ENCODE measurements around the gene SLC1A4. TPM values are rescaled to one million over a fixed set of nuclear protein-coding genes. Genes with fewer than 3 reads are reported as not detected.

Gene SLC1A4
- total RNA-seq, 1 donor from 2014 or later, result 139 TPM

DNA sequence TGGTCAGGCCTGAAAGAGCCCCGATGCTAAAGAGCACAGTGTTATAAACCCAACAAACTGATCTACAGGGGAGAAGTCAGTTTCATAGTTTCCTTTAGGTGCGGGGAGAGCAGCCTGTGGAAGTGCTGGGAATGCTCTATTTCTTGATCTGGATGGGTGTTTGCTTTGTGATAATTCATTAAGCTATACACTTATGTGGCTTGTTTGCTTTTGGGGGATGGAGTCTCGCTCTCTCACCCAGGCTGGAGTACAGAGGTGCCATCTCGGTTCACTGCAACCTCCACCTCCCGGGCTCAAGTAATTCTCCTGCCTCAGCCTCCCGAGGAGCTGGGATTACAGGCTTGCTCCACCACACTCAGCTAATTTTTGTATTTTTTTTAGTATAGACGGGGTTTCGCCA, 37.0 kb downstream of the SLC1A4 start:
- TF ChIP-seq, protein P1, sequence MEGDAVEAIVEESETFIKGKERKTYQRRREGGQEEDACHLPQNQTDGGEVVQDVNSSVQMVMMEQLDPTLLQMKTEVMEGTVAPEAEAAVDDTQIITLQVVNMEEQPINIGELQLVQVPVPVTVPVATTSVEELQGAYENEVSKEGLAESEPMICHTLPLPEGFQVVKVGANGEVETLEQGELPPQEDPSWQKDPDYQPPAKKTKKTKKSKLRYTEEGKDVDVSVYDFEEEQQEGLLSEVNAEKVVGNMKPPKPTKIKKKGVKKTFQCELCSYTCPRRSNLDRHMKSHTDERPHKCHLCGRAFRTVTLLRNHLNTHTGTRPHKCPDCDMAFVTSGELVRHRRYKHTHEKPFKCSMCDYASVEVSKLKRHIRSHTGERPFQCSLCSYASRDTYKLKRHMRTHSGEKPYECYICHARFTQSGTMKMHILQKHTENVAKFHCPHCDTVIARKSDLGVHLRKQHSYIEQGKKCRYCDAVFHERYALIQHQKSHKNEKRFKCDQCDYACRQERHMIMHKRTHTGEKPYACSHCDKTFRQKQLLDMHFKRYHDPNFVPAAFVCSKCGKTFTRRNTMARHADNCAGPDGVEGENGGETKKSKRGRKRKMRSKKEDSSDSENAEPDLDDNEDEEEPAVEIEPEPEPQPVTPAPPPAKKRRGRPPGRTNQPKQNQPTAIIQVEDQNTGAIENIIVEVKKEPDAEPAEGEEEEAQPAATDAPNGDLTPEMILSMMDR (IDR thresholded peaks at IDR 0.05), result no peak
- Mint-ChIP-seq H3K27me3 (ENCODE audit: low read depth) (no peaks in the 10 kb centered on the region), H3K4me1 (ENCODE audit: low read depth) (peaks cover 31% of the 10 kb centered on the region)

DNA sequence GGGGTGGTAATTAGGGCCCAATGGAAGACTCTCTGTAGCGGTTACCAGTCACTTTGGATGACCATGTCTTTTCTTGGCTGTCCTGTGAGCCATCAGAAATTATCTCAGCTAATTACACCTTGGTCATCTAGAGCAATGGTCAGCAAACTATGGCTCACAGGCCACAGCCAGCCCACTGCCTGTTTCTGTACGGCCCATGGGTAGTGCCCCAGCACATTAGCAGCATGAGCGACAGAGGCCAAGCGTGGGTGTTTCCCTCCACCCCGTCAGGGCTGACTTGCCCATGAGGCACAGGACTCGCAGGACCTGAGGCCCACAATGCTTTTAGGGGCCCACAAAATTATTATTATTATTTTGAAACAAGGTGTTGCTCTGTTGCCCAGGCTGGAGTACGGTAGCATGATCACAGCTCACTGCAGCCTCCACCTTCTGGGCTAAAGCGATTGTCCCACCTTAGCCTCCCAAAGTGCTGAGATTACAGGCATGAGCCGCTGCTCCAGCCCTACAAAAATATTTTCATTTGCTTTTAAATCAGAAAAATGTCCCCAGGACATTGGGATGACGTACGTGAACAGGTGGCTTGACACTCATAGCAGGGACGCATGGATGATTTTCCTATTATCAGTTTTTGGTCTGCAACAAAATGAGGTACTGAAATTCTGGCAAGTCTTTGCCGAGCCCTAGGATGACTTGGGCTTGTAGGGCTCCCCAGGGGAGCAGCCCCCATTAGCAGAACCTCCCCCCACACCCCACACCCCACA, 37.7 kb downstream of the SLC1A4 start:
- H3K9me3 Mint-ChIP-seq (ENCODE audit: low read depth), result no peaks in the 10 kb centered on the region
- peaks cover 31% of the 10 kb centered on the region for H3K4me1 Mint-ChIP-seq (ENCODE audit: low read depth)
- DNase-seq (ENCODE audit: low spot score), result no peak
- no peak overlapping the region for H3K27ac Mint-ChIP-seq (ENCODE audit: unreplicated experiment)
- peaks cover 15% of the 10 kb centered on the region for H3K36me3 Mint-ChIP-seq (ENCODE audit: low read depth)
- no peak overlapping the region for H3K4me3 Mint-ChIP-seq (ENCODE audit: unreplicated experiment)
- H3K27me3 Mint-ChIP-seq (ENCODE audit: low read depth), result no peaks in the 10 kb centered on the region
- TF ChIP-seq, protein P1 (IDR thresholded peaks at IDR 0.05), result no peak

More for the DNA sequence above, 37.0 kb downstream of the SLC1A4 start:
- peaks cover 19% of the 10 kb centered on the region for H3K36me3 Mint-ChIP-seq (ENCODE audit: low read depth)
- H3K4me3 Mint-ChIP-seq (ENCODE audit: unreplicated experiment), result no peak overlapping the region
- no peak for DNase-seq (ENCODE audit: low spot score)
- no peaks in the 10 kb centered on the region for H3K9me3 Mint-ChIP-seq (ENCODE audit: low read depth)
- peak overlapping the region; percentile 62 for H3K27ac Mint-ChIP-seq (ENCODE audit: unreplicated experiment)

DNA sequence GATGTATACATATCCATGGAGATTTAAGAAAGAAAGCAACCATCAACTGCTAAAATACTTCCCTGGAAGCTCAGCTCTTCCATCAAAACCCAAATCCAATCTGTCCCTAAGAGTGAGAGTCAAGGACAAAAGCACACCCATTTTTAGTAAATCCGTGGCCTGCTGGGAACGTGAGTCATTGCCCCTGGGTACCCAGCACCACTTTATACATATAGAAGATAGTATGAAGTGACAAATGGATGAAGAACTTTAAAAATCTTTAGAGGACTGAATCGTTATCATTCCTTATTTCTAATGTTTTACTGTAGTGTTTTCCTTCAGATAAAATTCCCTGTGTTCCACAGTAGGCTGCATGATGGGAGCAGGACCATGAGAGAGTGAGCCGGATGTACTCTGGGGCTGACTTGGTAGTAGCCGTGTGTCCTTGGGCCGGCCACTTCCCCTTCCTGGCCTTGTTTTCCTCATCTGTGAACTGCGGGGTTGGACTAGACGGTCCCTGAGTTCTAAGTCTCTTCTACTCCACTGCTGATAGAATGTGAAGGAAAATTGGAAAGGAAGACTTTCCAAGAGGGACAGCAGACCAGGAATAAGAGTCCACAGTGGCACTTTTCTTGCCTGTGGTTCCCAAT, 38.5 kb downstream of the SLC1A4 start:
- H3K4me1 Mint-ChIP-seq (ENCODE audit: low read depth), result peaks cover 31% of the 10 kb centered on the region
- H3K27ac Mint-ChIP-seq (ENCODE audit: unreplicated experiment), result peak overlapping the region; percentile 47

DNA sequence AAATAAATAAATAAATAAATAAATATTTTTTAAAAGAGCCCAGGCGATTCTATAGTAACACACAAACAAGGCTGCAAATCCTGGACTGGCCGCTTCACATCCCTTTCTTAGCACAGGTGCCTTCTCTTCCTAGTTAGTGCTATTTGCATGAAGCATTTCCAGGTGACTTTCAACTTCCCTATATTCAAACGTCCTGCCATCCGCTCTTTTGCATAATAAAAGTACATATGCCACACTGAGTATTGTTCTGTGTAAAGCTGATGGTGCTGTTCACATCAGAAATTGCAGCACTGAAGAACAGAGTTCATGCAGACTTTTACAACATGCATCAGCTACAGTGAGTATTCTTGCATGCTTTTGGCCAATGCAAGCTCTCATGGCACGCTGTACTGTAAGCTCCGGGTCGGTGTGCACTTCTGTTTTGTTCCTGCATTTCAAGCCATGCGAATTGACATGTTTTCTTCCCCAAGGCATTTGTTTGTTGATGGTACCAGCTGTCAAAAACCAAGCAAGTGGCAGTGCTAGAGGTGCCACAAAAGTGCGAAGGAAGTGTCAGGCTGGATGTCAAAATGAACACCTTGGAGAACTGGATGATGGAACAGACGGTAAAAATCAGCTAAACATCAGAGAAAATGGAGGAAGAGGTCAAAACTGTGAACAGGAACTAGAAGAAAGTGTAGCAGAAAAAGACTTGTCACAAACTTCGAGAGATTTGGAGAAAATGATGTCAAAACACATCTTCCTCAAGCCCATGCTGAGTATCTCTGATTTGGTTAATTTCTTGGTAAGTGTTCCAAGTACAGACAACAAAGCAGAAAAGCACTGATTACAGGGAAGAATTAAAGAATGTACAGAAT, 41.5 kb downstream of the SLC1A4 start:
- H3K9me3 Mint-ChIP-seq (ENCODE audit: low read depth), result no peaks in the 10 kb centered on the region
- no peak overlapping the region for H3K27ac Mint-ChIP-seq (ENCODE audit: unreplicated experiment)
- no peaks in the 10 kb centered on the region for H3K36me3 Mint-ChIP-seq (ENCODE audit: low read depth)
- peaks cover 13% of the 10 kb centered on the region for H3K4me1 Mint-ChIP-seq (ENCODE audit: low read depth)
- H3K4me3 Mint-ChIP-seq (ENCODE audit: unreplicated experiment), result no peak overlapping the region
- TF ChIP-seq, protein P1 (IDR thresholded peaks at IDR 0.05), result no peak
- H3K27me3 Mint-ChIP-seq (ENCODE audit: low read depth), result no peaks in the 10 kb centered on the region
- DNase-seq (ENCODE audit: low spot score), result no peak

More for the DNA sequence above, 38.5 kb downstream of the SLC1A4 start:
- no peak for DNase-seq (ENCODE audit: low spot score)
- no peak overlapping the region for H3K4me3 Mint-ChIP-seq (ENCODE audit: unreplicated experiment)
- peaks cover 6% of the 10 kb centered on the region for H3K36me3 Mint-ChIP-seq (ENCODE audit: low read depth)
- TF ChIP-seq, protein P1 (IDR thresholded peaks at IDR 0.05), result no peak
- H3K27me3 Mint-ChIP-seq (ENCODE audit: low read depth), result no peaks in the 10 kb centered on the region
- H3K9me3 Mint-ChIP-seq (ENCODE audit: low read depth), result no peaks in the 10 kb centered on the region

Data from chondrocyte (in vitro differentiated cells).